HCT116 (cell line): ENCODE results near the gene CHRNB2. TPM values are rescaled to one million over a fixed set of nuclear protein-coding genes. Genes with fewer than 3 reads are reported as not detected.

ENCODE experiments used
- ATAC-seq: fragments of 200-7000 bp; cut with Tn5 transposase; 2 replicates; pipeline ENCODE4 v1.9.1; 2020; ENCODE audit warnings: mild to moderate bottlenecking, moderate library complexity
- BruUV-seq: library from RNA; stranded (reverse); fragments of 400-500 nt; replicated peaks from 2 replicates; lab custom pipeline; 2021; lab: Mats Ljungman, UMichigan
- CTCF ChIA-PET: fragments of 300-600 bp; sonication (Branson Sonifier 250); formaldehyde crosslinking; loops from one replicate; lab custom pipeline; 2021; ENCODE audit warnings: antibody characterized with exemption; lab: Charles Lee
- POLR2A ChIA-PET: fragments of 300-600, 350-600 bp; sonication (Branson Sonifier 250); formaldehyde crosslinking; loops from one replicate; lab custom pipeline; 2021; ENCODE audit warnings: antibody characterized with exemption; lab: Charles Lee
- RAD21 ChIA-PET, 2 experiments: fragments of 300-600 bp; sonication (Branson Sonifier 250); formaldehyde crosslinking; loops; one replicate each; lab custom pipeline; 2023; ENCODE audit warnings: low total read pairs in 2 of 2; ENCODE audit not compliant: uncharacterized antibody in 2 of 2, unreplicated experiment in 2 of 2, low non-redundant PET in 1 of 2; lab: Charles Lee
- DNase-seq: peaks from one replicate; pipeline ENCODE4 v3.0.0-alpha.2; 2010; ENCODE audit warnings: low read depth, low spot score
- H2AFZ ChIP-seq: fragments of 200-600 bp; shearing (Covaris generic), sonication (generic); 2 replicates; pipeline ENCODE4 v1.6.1; 2017; ENCODE audit warnings: low read depth, mixed run types, mixed read lengths, antibody characterized with exemption, low read length; ENCODE audit not compliant: poor library complexity, severe bottlenecking
- H3K27ac ChIP-seq: 2 replicates; pipeline ENCODE4 v1.5.1; 2012; ENCODE audit warnings: low read depth, low read length
- H3K27me3 ChIP-seq: fragments of 200-600 bp; sonication (generic); 2 replicates; pipeline ENCODE4 v1.6.1; 2016; ENCODE audit warnings: mixed run types, low read length, mixed read lengths; ENCODE audit not compliant: insufficient read depth
- H3K36me3 ChIP-seq, 2 experiments: fragments of 200-500 bp in 1 of 2; fragments of 200-600 bp in 1 of 2; sonication (Bioruptor generic) in 1 of 2; sonication (generic) in 1 of 2; 2 replicates each; pipeline versions ENCODE4 v1.5.1 to v1.6.1; 2014 to 2016; ENCODE audit warnings: low read length in 2 of 2, inconsistent platforms in 1 of 2, mixed read lengths in 1 of 2, mixed run types in 1 of 2; ENCODE audit not compliant: insufficient read depth in 2 of 2, control insufficient read depth in 1 of 2
- H3K4me1 ChIP-seq, 2 experiments: fragments of 200-600 bp in 1 of 2; sonication (generic) in 1 of 2; 2 replicates each; pipeline versions ENCODE4 v1.5.1 to v1.6.1; 2012 to 2017; ENCODE audit warnings: low read length in 2 of 2, inconsistent platforms in 1 of 2, mild to moderate bottlenecking in 1 of 2, mixed read lengths in 1 of 2, mixed run types in 1 of 2, moderate library complexity in 1 of 2; ENCODE audit not compliant: insufficient read depth in 2 of 2, control insufficient read depth in 1 of 2
- H3K4me2 ChIP-seq: fragments of 200-600 bp; sonication (generic); 2 replicates; pipeline ENCODE4 v1.6.1; 2017; ENCODE audit warnings: mixed run types, low read length, mixed read lengths
- H3K4me3 ChIP-seq, 2 experiments: fragments of 200-600 bp in 1 of 2; sonication (generic) in 1 of 2; replicated peaks in 1 of 2; 2 replicates each; pipeline ENCODE4 v1.5.1; 2011 to 2016; ENCODE audit warnings: low read length in 2 of 2, control low read depth in 1 of 2, low read depth in 1 of 2, mild to moderate bottlenecking in 1 of 2, mixed read lengths in 1 of 2, mixed run types in 1 of 2
- H3K79me2 ChIP-seq: fragments of 200-600 bp; sonication (generic); 2 replicates; pipeline ENCODE4 v1.6.1; 2017; ENCODE audit warnings: mild to moderate bottlenecking, mixed run types, low read length, moderate library complexity, mixed read lengths; ENCODE audit not compliant: insufficient read depth
- H3K9ac ChIP-seq: fragments of 200-600 bp; sonication (generic); 2 replicates; pipeline ENCODE4 v1.6.1; 2016; ENCODE audit warnings: low read length, mixed read lengths
- H3K9me2 ChIP-seq: fragments of 200-600 bp; sonication (generic), shearing (Covaris generic); 2 replicates; pipeline ENCODE4 v1.6.1; 2017; ENCODE audit warnings: mixed run types, mild to moderate bottlenecking, moderate library complexity; ENCODE audit not compliant: insufficient read depth
- H3K9me3 ChIP-seq, 2 experiments: fragments of 200-500 bp in 1 of 2; fragments of 200-600 bp in 1 of 2; sonication (Bioruptor generic) in 1 of 2; sonication (generic) in 1 of 2; 2 replicates each; pipeline ENCODE4 v1.6.1; 2014 to 2017; ENCODE audit warnings: low read length in 2 of 2, mixed read lengths in 2 of 2, inconsistent platforms in 1 of 2, low read depth in 1 of 2, mild to moderate bottlenecking in 1 of 2, mixed run types in 1 of 2, moderate library complexity in 1 of 2; ENCODE audit not compliant: control insufficient read depth in 1 of 2, insufficient read depth in 1 of 2
- H4K20me1 ChIP-seq: fragments of 200-600 bp; sonication (generic), shearing (Covaris generic); 2 replicates; pipeline ENCODE4 v1.6.1; 2017; ENCODE audit warnings: mixed run types, mild to moderate bottlenecking, moderate library complexity; ENCODE audit not compliant: insufficient read depth
- CBX3 ChIP-seq: IDR thresholded peaks from 2 replicates; pipeline ENCODE4 v1.6.1; 2012; ENCODE audit warnings: low read depth
- CEBPB ChIP-seq: IDR thresholded peaks from 2 replicates; pipeline ENCODE4 v1.6.1; 2012; ENCODE audit warnings: low read depth
- CTCF ChIP-seq, 3 experiments: fragments of 200-600 bp in 1 of 3; sonication (generic) in 1 of 3; IDR thresholded peaks in 2 of 3; conservative IDR thresholded peaks in 1 of 3; 2 replicates each; pipeline ENCODE4 v1.5.1; 2012 to 2017; ENCODE audit warnings: low read depth in 2 of 3, low read length in 2 of 3, antibody characterized with exemption in 1 of 3, borderline replicate concordance in 1 of 3, control low read depth in 1 of 3, mild to moderate bottlenecking in 1 of 3, mixed read lengths in 1 of 3, mixed run types in 1 of 3, moderate library complexity in 1 of 3; ENCODE audit not compliant: insufficient read depth in 1 of 3
- EGR1 ChIP-seq: IDR thresholded peaks from 2 replicates; pipeline ENCODE4 v1.6.1; 2012; ENCODE audit warnings: low read depth
- ELF1 ChIP-seq: IDR thresholded peaks from 2 replicates; pipeline ENCODE4 v1.6.1; 2012; ENCODE audit warnings: low read depth, borderline replicate concordance
- EZH2 ChIP-seq: fragments of 200-600 bp; sonication (generic); IDR thresholded peaks from 2 replicates; pipeline ENCODE4 v1.6.1; 2017; ENCODE audit warnings: antibody characterized with exemption, mixed run types
- EZH2phosphoT487 ChIP-seq: fragments of 200-600 bp; IDR thresholded peaks from 2 replicates; pipeline ENCODE4 v1.6.1; 2018; ENCODE audit warnings: antibody characterized with exemption, borderline replicate concordance
- POLR2A ChIP-seq: IDR thresholded peaks from 2 replicates; pipeline ENCODE4 v1.7.0; 2011; ENCODE audit warnings: borderline replicate concordance; ENCODE audit not compliant: insufficient read depth, insufficient read length; ENCODE audit errors: extremely low read depth
- POLR2AphosphoS5 ChIP-seq: IDR thresholded peaks from 2 replicates; pipeline ENCODE4 v1.6.1; 2011; ENCODE audit warnings: mild to moderate bottlenecking, low read depth, low read length, moderate library complexity
- ZFX ChIP-seq: fragments of 450-650 bp; IDR thresholded peaks from 2 replicates; pipeline ENCODE4 v1.6.1; 2017
- ZNF274 ChIP-seq: fragments of 200-500 bp; sonication (Bioruptor generic); IDR thresholded peaks from 2 replicates; pipeline ENCODE4 v1.6.1; 2014; ENCODE audit warnings: mild to moderate bottlenecking, low read depth, low read length, inconsistent platforms
- intact Hi-C: fragments of 100-400 bp; cut with micrococcal nuclease; formaldehyde crosslinking; loops from 2 replicates; pipeline ENCODE4 v1.10.0; 2022
- total RNA-seq: library from RNA; stranded (reverse); gene quantifications from one replicate; pipeline ENCODE4 v1.2.1, GENCODE V29; 2021; ENCODE audit not compliant: unreplicated experiment
- TF ChIP-seq, protein P1 (sequence below): IDR thresholded peaks from 2 replicates; pipeline ENCODE4 v1.6.1; 2012; ENCODE audit warnings: low read depth

CHRNB2 gene
- total RNA-seq, 1 experiment from 2014 or later: not detected

DNA sequence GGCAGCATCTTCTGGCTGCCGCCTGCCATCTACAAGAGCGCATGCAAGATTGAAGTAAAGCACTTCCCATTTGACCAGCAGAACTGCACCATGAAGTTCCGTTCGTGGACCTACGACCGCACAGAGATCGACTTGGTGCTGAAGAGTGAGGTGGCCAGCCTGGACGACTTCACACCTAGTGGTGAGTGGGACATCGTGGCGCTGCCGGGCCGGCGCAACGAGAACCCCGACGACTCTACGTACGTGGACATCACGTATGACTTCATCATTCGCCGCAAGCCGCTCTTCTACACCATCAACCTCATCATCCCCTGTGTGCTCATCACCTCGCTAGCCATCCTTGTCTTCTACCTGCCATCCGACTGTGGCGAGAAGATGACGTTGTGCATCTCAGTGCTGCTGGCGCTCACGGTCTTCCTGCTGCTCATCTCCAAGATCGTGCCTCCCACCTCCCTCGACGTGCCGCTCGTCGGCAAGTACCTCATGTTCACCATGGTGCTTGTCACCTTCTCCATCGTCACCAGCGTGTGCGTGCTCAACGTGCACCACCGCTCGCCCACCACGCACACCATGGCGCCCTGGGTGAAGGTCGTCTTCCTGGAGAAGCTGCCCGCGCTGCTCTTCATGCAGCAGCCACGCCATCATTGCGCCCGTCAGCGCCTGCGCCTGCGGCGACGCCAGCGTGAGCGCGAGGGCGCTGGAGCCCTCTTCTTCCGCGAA lies 3.8 kb downstream of the CHRNB2 start:
- Histone ChIP-seq H3K4me2 (no peak overlapping the region), H3K27ac (no peak overlapping the region), H4K20me1 (no peaks in the 10 kb centered on the region), H3K4me1 (peaks cover 0 to 4% of the 10 kb centered on the region in 2 experiments; a peak in 2 of 4 replicates), H3K9me3 (no peaks in the 10 kb centered on the region), H2AFZ (no peak overlapping the region), H3K4me3 (no peak overlapping the region), H3K36me3 (no peaks in the 10 kb centered on the region), H3K9me2 (no peaks in the 10 kb centered on the region), H3K27me3 (peaks cover 18% of the 10 kb centered on the region), H3K79me2 (no peaks in the 10 kb centered on the region), H3K9ac (no peak overlapping the region)
- ChIA-PET CTCF (no interaction called here), RAD21 (no interaction called here), POLR2A (no interaction called here)
- no TSS peak for BruUV-seq
- intact Hi-C loops: no loop called here
- no peak for TF ChIP-seq ELF1
- TF ChIP-seq EGR1: no peak
- no peak for TF ChIP-seq ZFX
- no peak for TF ChIP-seq EZH2phosphoT487
- no peak for TF ChIP-seq CTCF (IDR thresholded peaks at IDR 0.05 in 2 of 3, conservative IDR thresholded peaks at IDR 0.05 in 1 of 3; ENCODE audit: borderline replicate concordance in 1 of 3, insufficient read depth in 1 of 3, low read depth in 2 of 3, low read length in 2 of 3)
- no peak for TF ChIP-seq CBX3
- no peak for TF ChIP-seq CEBPB
- no peak for TF ChIP-seq ZNF274
- DNase-seq (no peak), ATAC-seq (no peak)

- H3K4me1 ChIP-seq: peaks cover 0 to 4% of the 10 kb centered on the region in 2 experiments; a peak in 2 of 4 replicates
- CTCF ChIA-PET: no interaction called here
- H3K27ac ChIP-seq: no peak overlapping the region
- H3K4me3 ChIP-seq: no peak overlapping the region
- H3K4me2 ChIP-seq: no peak overlapping the region
- H3K9ac ChIP-seq: no peak overlapping the region
- H2AFZ ChIP-seq: no peak overlapping the region
- no peak for DNase-seq
- H3K79me2 ChIP-seq: no peaks in the 10 kb centered on the region
- no peaks in the 10 kb centered on the region for H4K20me1 ChIP-seq
- peaks cover 13% of the 10 kb centered on the region for H3K27me3 ChIP-seq
- H3K9me3 ChIP-seq: no peaks in the 10 kb centered on the region
- RAD21 ChIA-PET: no interaction called here
- no TSS peak for BruUV-seq
- no peaks in the 10 kb centered on the region for H3K36me3 ChIP-seq
- no peak for ATAC-seq
- H3K9me2 ChIP-seq: no peaks in the 10 kb centered on the region
- intact Hi-C loops: no loop called here
- POLR2A ChIA-PET: no interaction called here
- no peak for TF ChIP-seq POLR2AphosphoS5
- TF ChIP-seq POLR2A: no peak
- TF ChIP-seq, protein P1, sequence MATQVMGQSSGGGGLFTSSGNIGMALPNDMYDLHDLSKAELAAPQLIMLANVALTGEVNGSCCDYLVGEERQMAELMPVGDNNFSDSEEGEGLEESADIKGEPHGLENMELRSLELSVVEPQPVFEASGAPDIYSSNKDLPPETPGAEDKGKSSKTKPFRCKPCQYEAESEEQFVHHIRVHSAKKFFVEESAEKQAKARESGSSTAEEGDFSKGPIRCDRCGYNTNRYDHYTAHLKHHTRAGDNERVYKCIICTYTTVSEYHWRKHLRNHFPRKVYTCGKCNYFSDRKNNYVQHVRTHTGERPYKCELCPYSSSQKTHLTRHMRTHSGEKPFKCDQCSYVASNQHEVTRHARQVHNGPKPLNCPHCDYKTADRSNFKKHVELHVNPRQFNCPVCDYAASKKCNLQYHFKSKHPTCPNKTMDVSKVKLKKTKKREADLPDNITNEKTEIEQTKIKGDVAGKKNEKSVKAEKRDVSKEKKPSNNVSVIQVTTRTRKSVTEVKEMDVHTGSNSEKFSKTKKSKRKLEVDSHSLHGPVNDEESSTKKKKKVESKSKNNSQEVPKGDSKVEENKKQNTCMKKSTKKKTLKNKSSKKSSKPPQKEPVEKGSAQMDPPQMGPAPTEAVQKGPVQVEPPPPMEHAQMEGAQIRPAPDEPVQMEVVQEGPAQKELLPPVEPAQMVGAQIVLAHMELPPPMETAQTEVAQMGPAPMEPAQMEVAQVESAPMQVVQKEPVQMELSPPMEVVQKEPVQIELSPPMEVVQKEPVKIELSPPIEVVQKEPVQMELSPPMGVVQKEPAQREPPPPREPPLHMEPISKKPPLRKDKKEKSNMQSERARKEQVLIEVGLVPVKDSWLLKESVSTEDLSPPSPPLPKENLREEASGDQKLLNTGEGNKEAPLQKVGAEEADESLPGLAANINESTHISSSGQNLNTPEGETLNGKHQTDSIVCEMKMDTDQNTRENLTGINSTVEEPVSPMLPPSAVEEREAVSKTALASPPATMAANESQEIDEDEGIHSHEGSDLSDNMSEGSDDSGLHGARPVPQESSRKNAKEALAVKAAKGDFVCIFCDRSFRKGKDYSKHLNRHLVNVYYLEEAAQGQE: no peak
- no peak for TF ChIP-seq CTCF (IDR thresholded peaks at IDR 0.05 in 2 of 3, conservative IDR thresholded peaks at IDR 0.05 in 1 of 3; ENCODE audit: borderline replicate concordance in 1 of 3, insufficient read depth in 1 of 3, low read depth in 2 of 3, low read length in 2 of 3)
- no peak for TF ChIP-seq EZH2
These were observed 4.3 kb downstream of the CHRNB2 start for GRCh38 chr1:154571964-154572288.
